ENCODE data around the gene CEP126. TPM values are rescaled to one million over a fixed set of nuclear protein-coding genes. Genes with fewer than 3 reads are reported as not detected.

Gene CEP126
- 1 to 10 TPM in 1 of 2 experiments, under 1 TPM in 1; 0.96 to 1.2 TPM for total RNA-seq
- polyA plus RNA-seq (2013, experiment 1 of 2) = 2.2 TPM
- polyA plus RNA-seq (2013, experiment 2 of 2) = 2.3 TPM
- total RNA-seq = 0.85 to 13.1 (median 3.1) reads per million in 172 experiments

GRCh38 chr11:101914738-101915426 lies at the start of gene CEP126:
TSS of gene CEP126 (plus strand) at chr11:101915010. CDS start at chr11:101915285, 275 bp downstream.
- DNase-seq = peak; percentile 81 to 96 (median 92)
- ChIA-PET CTCF (interaction anchor here (0.8 to 1.1 kb wide), 3 partner anchors 82 to 354 kb away, joined by 3 to 4 read pairs (median 3); no protein-coding TSS in a partner anchor), POLR2A (interaction anchor here (0.6 to 1.2 kb wide), 4 partner anchors 9 to 1357 kb away, joined by 3 to 5 read pairs (median 3); partner anchors contain the start of gene DYNC2H1)
- H3K4me1 ChIP-seq (ENCODE audit: insufficient read depth, low read length) = peaks cover 10% of the 10 kb centered on the region
- H3K36me3 Mint-ChIP-seq (ENCODE audit: low read depth) = peaks cover 8% of the 10 kb centered on the region
- no peaks in the 10 kb centered on the region for H3K9me3 Mint-ChIP-seq
- H3K9me3 ChIP-seq (ENCODE audit: control insufficient read depth in 1 of 2, insufficient read depth in 1 of 2, low read length in 2 of 2) = no peaks in the 10 kb centered on the region
- H3K27ac Mint-ChIP-seq = peak within 1 kb of the TSS; percentile 87
- intact Hi-C loops (cut with DNase I, micrococcal nuclease) = loop anchor here (5.0 to 10.0 kb wide), 3 partner anchors 92 to 1197 kb away; no protein-coding TSS in a partner anchor
- peak within 1 kb of the TSS; percentile 96 for H3K4me3 Mint-ChIP-seq
- peak within 1 kb of the TSS; percentile 75 for H3K4me3 ChIP-seq (ENCODE audit: low read length)
- H3K27ac ChIP-seq (ENCODE audit: low read depth in 1 of 2, low read length in 2 of 2) = peak within 1 kb of the TSS; percentile 64 to 69
- peak; percentile 88 for ATAC-seq (ENCODE audit: poor library complexity)
- no peaks in the 10 kb centered on the region for H3K36me3 ChIP-seq (ENCODE audit: insufficient read depth, low read length)
- peak; percentile 9 for TF ChIP-seq CTCF (IDR thresholded peaks at IDR 0.05)
- H3K27me3 Mint-ChIP-seq = peaks cover 4% of the 10 kb centered on the region
- H3K27me3 ChIP-seq (ENCODE audit: control insufficient read depth in 1 of 2, insufficient read depth in 2 of 2, low read length in 2 of 2) = no peaks in the 10 kb centered on the region
- H3K4me1 Mint-ChIP-seq (ENCODE audit: low read depth) = peaks cover 25% of the 10 kb centered on the region

GRCh38 chr11:101866619-101867491 lies 48.0 kb upstream of the CEP126 start:
- Histone ChIP-seq H3K27me3 (ENCODE audit: control insufficient read depth in 1 of 2, insufficient read depth in 2 of 2, low read length in 2 of 2) (peaks cover 0 to 8% of the 10 kb centered on the region in 2 experiments), H3K9me3 (ENCODE audit: control insufficient read depth in 1 of 2, insufficient read depth in 1 of 2, low read length in 2 of 2) (no peaks in the 10 kb centered on the region), H3K4me1 (ENCODE audit: insufficient read depth, low read length) (no peaks in the 10 kb centered on the region), H3K36me3 (ENCODE audit: insufficient read depth, low read length) (no peaks in the 10 kb centered on the region), H3K27ac (ENCODE audit: low read depth in 1 of 2, low read length in 2 of 2) (no peak overlapping the region), H3K4me3 (ENCODE audit: low read length) (no peak overlapping the region)
- no peaks in the 10 kb centered on the region for H3K4me1 Mint-ChIP-seq (ENCODE audit: low read depth)
- H3K9me3 Mint-ChIP-seq = peaks cover 3% of the 10 kb centered on the region
- peaks cover 14% of the 10 kb centered on the region for H3K27me3 Mint-ChIP-seq
- no peak for DNase-seq
- H3K27ac Mint-ChIP-seq = no peak overlapping the region
- POLR2A ChIA-PET = no interaction called here
- no peak for ATAC-seq (ENCODE audit: poor library complexity)
- TF ChIP-seq CTCF (IDR thresholded peaks at IDR 0.05) = no peak
- H3K36me3 Mint-ChIP-seq (ENCODE audit: low read depth) = no peaks in the 10 kb centered on the region
- no peak overlapping the region for H3K4me3 Mint-ChIP-seq
- CTCF ChIA-PET = no interaction called here
- intact Hi-C loops (cut with DNase I, micrococcal nuclease) = no loop called here

GRCh38 chr11:101867951-101868350 lies 46.9 kb upstream of the CEP126 start:
- peaks cover 0 to 8% of the 10 kb centered on the region in 2 experiments for H3K27me3 ChIP-seq (ENCODE audit: control insufficient read depth in 1 of 2, insufficient read depth in 2 of 2, low read length in 2 of 2)
- H3K36me3 ChIP-seq (ENCODE audit: insufficient read depth, low read length) = no peaks in the 10 kb centered on the region
- H3K27ac ChIP-seq (ENCODE audit: low read depth in 1 of 2, low read length in 2 of 2) = no peak overlapping the region
- H3K9me3 Mint-ChIP-seq = peaks cover 3% of the 10 kb centered on the region
- DNase-seq (no peak), ATAC-seq (ENCODE audit: poor library complexity) (no peak)
- CTCF ChIA-PET = no interaction called here
- H3K4me3 ChIP-seq (ENCODE audit: low read length) = no peak overlapping the region
- TF ChIP-seq CTCF (IDR thresholded peaks at IDR 0.05) = no peak
- no peaks in the 10 kb centered on the region for H3K4me1 Mint-ChIP-seq (ENCODE audit: low read depth)
- H3K36me3 Mint-ChIP-seq (ENCODE audit: low read depth) = no peaks in the 10 kb centered on the region
- intact Hi-C loops (cut with DNase I, micrococcal nuclease) = no loop called here
- no peaks in the 10 kb centered on the region for H3K9me3 ChIP-seq (ENCODE audit: control insufficient read depth in 1 of 2, insufficient read depth in 1 of 2, low read length in 2 of 2)
- POLR2A ChIA-PET = no interaction called here
- no peak overlapping the region for H3K4me3 Mint-ChIP-seq
- H3K4me1 ChIP-seq (ENCODE audit: insufficient read depth, low read length) = no peaks in the 10 kb centered on the region
- no peak overlapping the region for H3K27ac Mint-ChIP-seq
- peaks cover 5% of the 10 kb centered on the region for H3K27me3 Mint-ChIP-seq

Data from CD4-positive, alpha-beta T cell (primary cell).